AG20443 (cell line): Measurements from ENCODE around the gene TRAPPC10.

Experiments
- DNase-seq: peaks from one replicate; pipeline ENCODE4 v3.0.0; 2012; ENCODE audit warnings: low spot score, mixed read lengths

Gene TRAPPC10

GRCh38 chr21:44066116-44066515 lies 54.0 kb downstream of the TRAPPC10 start:
- no peak for DNase-seq

- DNase-seq: no peak
Observed at GRCh38 chr21:44067011-44067839, 55.1 kb downstream of the TRAPPC10 start.

GRCh38 chr21:44070391-44070790 lies 58.3 kb downstream of the TRAPPC10 start:
- DNase-seq: no peak

- DNase-seq: no peak
Observed at GRCh38 chr21:44071359-44072104, 59.4 kb downstream of the TRAPPC10 start.

GRCh38 chr21:44072111-44072510 lies 60.0 kb downstream of the TRAPPC10 start:
- DNase-seq: no peak

- DNase-seq: no peak
Observed at GRCh38 chr21:44074315-44074958, 62.3 kb downstream of the TRAPPC10 start.

- DNase-seq: no peak
Observed at GRCh38 chr21:44076316-44076715, 64.2 kb downstream of the TRAPPC10 start.

- no peak for DNase-seq
Observed at GRCh38 chr21:44078411-44078981, 66.4 kb downstream of the TRAPPC10 start.

- no peak for DNase-seq
Observed at GRCh38 chr21:44079446-44079845, 67.3 kb downstream of the TRAPPC10 start.

- DNase-seq: no peak
Observed at GRCh38 chr21:44079846-44080245, 67.7 kb downstream of the TRAPPC10 start.

- DNase-seq: no peak
Observed at GRCh38 chr21:44082648-44083440, 70.7 kb downstream of the TRAPPC10 start.

GRCh38 chr21:44083631-44084291 lies 71.7 kb downstream of the TRAPPC10 start:
- no peak for DNase-seq

GRCh38 chr21:44084496-44085241 lies 72.6 kb downstream of the TRAPPC10 start:
- no peak for DNase-seq

- DNase-seq: no peak
Observed at GRCh38 chr21:44085491-44086321, 73.6 kb downstream of the TRAPPC10 start.

- no peak for DNase-seq
Observed at GRCh38 chr21:44086636-44087425, 74.7 kb downstream of the TRAPPC10 start.

GRCh38 chr21:44087426-44088400 lies 75.6 kb downstream of the TRAPPC10 start:
- DNase-seq: no peak

GRCh38 chr21:44088401-44088780 lies 76.3 kb downstream of the TRAPPC10 start:
- DNase-seq: no peak
